SK-N-SH treated with all-trans-retinoic acid at 6 μM for 48 hours (cell line): ENCODE data around the gene MGAT3.
"Not testable (repeated sequence)": the region's sequence is repeated elsewhere in the genome, so short reads cannot be mapped to it uniquely, and the experiment has no call there.

Experiments
- ATAC-seq: fragments of 200-7000 bp; cut with Tn5 transposase; 3 replicates; pipeline ENCODE4 v1.9.1; 2020; ENCODE audit warnings: mild to moderate bottlenecking, moderate library complexity
- ARNTL ChIP-seq: fragments of 450-650 bp; formaldehyde crosslinking; IDR thresholded peaks from 2 replicates; pipeline ENCODE4 v1.5.0; 2020; ENCODE audit warnings: low read depth, mild to moderate bottlenecking, moderate library complexity, borderline replicate concordance
- BACH2 ChIP-seq: fragments of 250-450 bp; sonication (Bioruptor Pico); IDR thresholded peaks from 2 replicates; pipeline ENCODE4 v1.9.0; 2021; ENCODE audit warnings: mild to moderate bottlenecking, borderline replicate concordance
- CREB5 ChIP-seq: fragments of 250-450 bp; sonication (Bioruptor Pico); IDR thresholded peaks from 2 replicates; pipeline ENCODE4 v1.5.1; 2020; ENCODE audit warnings: low read depth, mild to moderate bottlenecking, moderate library complexity
- CSDC2 ChIP-seq: fragments of 250-450 bp; sonication (Bioruptor Pico); IDR thresholded peaks from 2 replicates; pipeline ENCODE4 v1.5.0; 2020; ENCODE audit warnings: mild to moderate bottlenecking, moderate library complexity
- ESRRG ChIP-seq: fragments of 250-450 bp; sonication (Bioruptor Pico); IDR thresholded peaks from 2 replicates; pipeline ENCODE4 v1.6.1; 2021; ENCODE audit warnings: mild to moderate bottlenecking
- GLIS3 ChIP-seq: fragments of 250-450 bp; sonication (Bioruptor Pico); IDR thresholded peaks from 2 replicates; pipeline ENCODE4 v1.5.0; 2020; ENCODE audit warnings: mild to moderate bottlenecking, moderate library complexity
- ISL1 ChIP-seq: fragments of 250-450 bp; sonication (Bioruptor Pico); IDR thresholded peaks from 2 replicates; pipeline ENCODE4 v2.1.2; 2022; ENCODE audit warnings: mild to moderate bottlenecking, moderate library complexity
- OSR1 ChIP-seq: fragments of 250-450 bp; sonication (Bioruptor Pico); IDR thresholded peaks from 2 replicates; pipeline ENCODE4 v1.8.0; 2022; ENCODE audit warnings: moderate library complexity, mild to moderate bottlenecking, inconsistent platforms
- PPARA ChIP-seq: fragments of 250-450 bp; sonication (Bioruptor Pico); IDR thresholded peaks from 2 replicates; pipeline ENCODE4 v1.5.0; 2020; ENCODE audit warnings: mild to moderate bottlenecking, borderline replicate concordance
- RARB ChIP-seq: fragments of 250-450 bp; sonication (Bioruptor Pico); IDR thresholded peaks from 2 replicates; pipeline ENCODE4 v1.8.0; 2021; ENCODE audit warnings: mild to moderate bottlenecking, moderate library complexity
- SNAI2 ChIP-seq: fragments of 250-450 bp; sonication (Bioruptor Pico); IDR thresholded peaks from 2 replicates; pipeline ENCODE4 v1.5.0; 2020; ENCODE audit warnings: mild to moderate bottlenecking, moderate library complexity
- TCF4 ChIP-seq: fragments of 250-450 bp; sonication (Bioruptor Pico); IDR thresholded peaks from 2 replicates; pipeline ENCODE4 v1.8.0; 2021; ENCODE audit warnings: mild to moderate bottlenecking, moderate library complexity, borderline replicate concordance
- TOX ChIP-seq: fragments of 250-450 bp; sonication (Bioruptor Pico); IDR thresholded peaks from 2 replicates; pipeline ENCODE4 v1.8.0; 2021; ENCODE audit warnings: mild to moderate bottlenecking, moderate library complexity, borderline replicate concordance
- ZC3H10 ChIP-seq: fragments of 250-450 bp; sonication (Bioruptor Pico); IDR thresholded peaks from 2 replicates; pipeline ENCODE4 v1.5.1; 2021; ENCODE audit warnings: mild to moderate bottlenecking, moderate library complexity
- ZFP3 ChIP-seq: fragments of 250-450 bp; sonication (Bioruptor Pico); IDR thresholded peaks from 2 replicates; pipeline ENCODE4 v1.5.0; 2020; ENCODE audit warnings: mild to moderate bottlenecking, moderate library complexity
- ZFP30 ChIP-seq: fragments of 450-650 bp; formaldehyde crosslinking; IDR thresholded peaks from 2 replicates; pipeline ENCODE4 v1.5.0; 2022; ENCODE audit warnings: mild to moderate bottlenecking, moderate library complexity
- ZNF565 ChIP-seq: fragments of 450-650 bp; formaldehyde crosslinking; conservative IDR thresholded peaks from 2 replicates; pipeline ENCODE4 v1.5.0; 2020; ENCODE audit warnings: low read depth, mild to moderate bottlenecking, moderate library complexity
- ZNF70 ChIP-seq: fragments of 450-650 bp; formaldehyde crosslinking; IDR thresholded peaks from 2 replicates; pipeline ENCODE4 v1.5.0; 2020; ENCODE audit warnings: mild to moderate bottlenecking, moderate library complexity
- ZNF8 ChIP-seq: fragments of 450-650 bp; formaldehyde crosslinking; IDR thresholded peaks from 2 replicates; pipeline ENCODE4 v1.5.0; 2020; ENCODE audit warnings: mild to moderate bottlenecking, moderate library complexity
- TF ChIP-seq, protein P1 (sequence below): fragments of 250-450 bp; sonication (Bioruptor Pico); IDR thresholded peaks from 2 replicates; pipeline ENCODE4 v1.8.0; 2021; ENCODE audit warnings: low read depth, mild to moderate bottlenecking, moderate library complexity, borderline replicate concordance
- TF ChIP-seq, protein P2 (sequence below): fragments of 250-450 bp; sonication (Bioruptor Pico); IDR thresholded peaks from 2 replicates; pipeline ENCODE4 v1.5.1; 2021; ENCODE audit warnings: mild to moderate bottlenecking, moderate library complexity
- TF ChIP-seq, protein P3 (sequence below): fragments of 250-450 bp; sonication (Bioruptor Pico); IDR thresholded peaks from 2 replicates; pipeline ENCODE4 v1.8.0; 2020; ENCODE audit warnings: mild to moderate bottlenecking, moderate library complexity, borderline replicate concordance
- TF ChIP-seq, protein P4 (sequence below): fragments of 250-450 bp; sonication (Bioruptor Pico); IDR thresholded peaks from 2 replicates; pipeline ENCODE4 v1.5.0; 2020; ENCODE audit warnings: mild to moderate bottlenecking, moderate library complexity

MGAT3 gene

DNA sequence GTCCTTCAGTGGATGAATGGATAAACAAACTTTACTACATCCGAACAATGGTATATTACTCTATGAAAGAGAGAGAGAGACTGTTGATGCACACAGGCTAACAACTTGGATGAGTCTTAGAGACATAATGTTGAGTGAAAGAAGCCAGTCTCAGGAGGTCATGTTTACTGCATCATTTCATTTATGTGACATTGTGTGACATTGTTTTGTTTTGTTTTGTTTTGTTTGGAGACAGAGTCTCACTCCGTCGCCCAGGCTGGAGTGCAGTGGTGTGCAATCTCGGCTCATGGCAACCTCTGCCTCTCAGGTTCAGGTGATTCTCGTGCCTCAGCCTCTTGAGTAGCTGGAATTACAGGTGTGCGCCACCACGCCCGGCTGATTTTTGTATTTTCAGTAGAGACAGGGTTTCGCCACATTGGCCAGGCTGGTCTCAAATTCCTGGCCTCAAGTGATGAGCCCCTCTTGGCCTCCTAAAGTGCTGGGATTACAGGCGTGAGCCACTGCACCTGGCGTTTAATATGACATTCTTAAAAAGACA, 44.9 kb upstream of the MGAT3 start:
- not testable (repeated sequence) for ATAC-seq

- not testable (repeated sequence) for ATAC-seq
These were observed 43.6 kb upstream of the MGAT3 start for GRCh38 chr22:39413204-39413603.

GRCh38 chr22:39414377-39414776, 42.4 kb upstream of the MGAT3 start:
- no peak for ATAC-seq
- TF ChIP-seq ARNTL (no peak), ZNF70 (CRISPR knock-in tag) (no peak), ZNF8 (CRISPR knock-in tag) (no peak), OSR1 (no peak), ZNF565 (no peak), ZFP30 (no peak), BACH2 (CRISPR knock-in tag) (no peak), ZFP3 (CRISPR knock-in tag) (no peak), CSDC2 (CRISPR knock-in tag) (no peak), GLIS3 (CRISPR knock-in tag) (no peak), ZC3H10 (CRISPR knock-in tag) (no peak), TOX (no peak), PPARA (CRISPR knock-in tag) (no peak), CREB5 (CRISPR knock-in tag) (no peak), RARB (CRISPR knock-in tag) (no peak), TCF4 (CRISPR knock-in tag) (no peak)
- TF ChIP-seq, protein P1, sequence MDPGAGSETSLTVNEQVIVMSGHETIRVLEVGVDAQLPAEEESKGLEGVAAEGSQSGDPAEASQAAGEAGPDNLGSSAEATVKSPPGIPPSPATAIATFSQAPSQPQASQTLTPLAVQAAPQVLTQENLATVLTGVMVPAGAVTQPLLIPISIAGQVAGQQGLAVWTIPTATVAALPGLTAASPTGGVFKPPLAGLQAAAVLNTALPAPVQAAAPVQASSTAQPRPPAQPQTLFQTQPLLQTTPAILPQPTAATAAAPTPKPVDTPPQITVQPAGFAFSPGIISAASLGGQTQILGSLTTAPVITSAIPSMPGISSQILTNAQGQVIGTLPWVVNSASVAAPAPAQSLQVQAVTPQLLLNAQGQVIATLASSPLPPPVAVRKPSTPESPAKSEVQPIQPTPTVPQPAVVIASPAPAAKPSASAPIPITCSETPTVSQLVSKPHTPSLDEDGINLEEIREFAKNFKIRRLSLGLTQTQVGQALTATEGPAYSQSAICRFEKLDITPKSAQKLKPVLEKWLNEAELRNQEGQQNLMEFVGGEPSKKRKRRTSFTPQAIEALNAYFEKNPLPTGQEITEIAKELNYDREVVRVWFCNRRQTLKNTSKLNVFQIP (CRISPR knock-in tag): no peak
- TF ChIP-seq, protein P2, sequence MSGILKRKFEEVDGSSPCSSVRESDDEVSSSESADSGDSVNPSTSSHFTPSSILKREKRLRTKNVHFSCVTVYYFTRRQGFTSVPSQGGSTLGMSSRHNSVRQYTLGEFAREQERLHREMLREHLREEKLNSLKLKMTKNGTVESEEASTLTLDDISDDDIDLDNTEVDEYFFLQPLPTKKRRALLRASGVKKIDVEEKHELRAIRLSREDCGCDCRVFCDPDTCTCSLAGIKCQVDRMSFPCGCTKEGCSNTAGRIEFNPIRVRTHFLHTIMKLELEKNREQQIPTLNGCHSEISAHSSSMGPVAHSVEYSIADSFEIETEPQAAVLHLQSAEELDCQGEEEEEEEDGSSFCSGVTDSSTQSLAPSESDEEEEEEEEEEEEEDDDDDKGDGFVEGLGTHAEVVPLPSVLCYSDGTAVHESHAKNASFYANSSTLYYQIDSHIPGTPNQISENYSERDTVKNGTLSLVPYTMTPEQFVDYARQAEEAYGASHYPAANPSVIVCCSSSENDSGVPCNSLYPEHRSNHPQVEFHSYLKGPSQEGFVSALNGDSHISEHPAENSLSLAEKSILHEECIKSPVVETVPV (CRISPR knock-in tag): no peak
- TF ChIP-seq, protein P3, sequence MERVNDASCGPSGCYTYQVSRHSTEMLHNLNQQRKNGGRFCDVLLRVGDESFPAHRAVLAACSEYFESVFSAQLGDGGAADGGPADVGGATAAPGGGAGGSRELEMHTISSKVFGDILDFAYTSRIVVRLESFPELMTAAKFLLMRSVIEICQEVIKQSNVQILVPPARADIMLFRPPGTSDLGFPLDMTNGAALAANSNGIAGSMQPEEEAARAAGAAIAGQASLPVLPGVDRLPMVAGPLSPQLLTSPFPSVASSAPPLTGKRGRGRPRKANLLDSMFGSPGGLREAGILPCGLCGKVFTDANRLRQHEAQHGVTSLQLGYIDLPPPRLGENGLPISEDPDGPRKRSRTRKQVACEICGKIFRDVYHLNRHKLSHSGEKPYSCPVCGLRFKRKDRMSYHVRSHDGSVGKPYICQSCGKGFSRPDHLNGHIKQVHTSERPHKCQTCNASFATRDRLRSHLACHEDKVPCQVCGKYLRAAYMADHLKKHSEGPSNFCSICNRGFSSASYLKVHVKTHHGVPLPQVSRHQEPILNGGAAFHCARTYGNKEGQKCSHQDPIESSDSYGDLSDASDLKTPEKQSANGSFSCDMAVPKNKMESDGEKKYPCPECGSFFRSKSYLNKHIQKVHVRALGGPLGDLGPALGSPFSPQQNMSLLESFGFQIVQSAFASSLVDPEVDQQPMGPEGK (CRISPR knock-in tag): no peak
- TF ChIP-seq, protein P4, sequence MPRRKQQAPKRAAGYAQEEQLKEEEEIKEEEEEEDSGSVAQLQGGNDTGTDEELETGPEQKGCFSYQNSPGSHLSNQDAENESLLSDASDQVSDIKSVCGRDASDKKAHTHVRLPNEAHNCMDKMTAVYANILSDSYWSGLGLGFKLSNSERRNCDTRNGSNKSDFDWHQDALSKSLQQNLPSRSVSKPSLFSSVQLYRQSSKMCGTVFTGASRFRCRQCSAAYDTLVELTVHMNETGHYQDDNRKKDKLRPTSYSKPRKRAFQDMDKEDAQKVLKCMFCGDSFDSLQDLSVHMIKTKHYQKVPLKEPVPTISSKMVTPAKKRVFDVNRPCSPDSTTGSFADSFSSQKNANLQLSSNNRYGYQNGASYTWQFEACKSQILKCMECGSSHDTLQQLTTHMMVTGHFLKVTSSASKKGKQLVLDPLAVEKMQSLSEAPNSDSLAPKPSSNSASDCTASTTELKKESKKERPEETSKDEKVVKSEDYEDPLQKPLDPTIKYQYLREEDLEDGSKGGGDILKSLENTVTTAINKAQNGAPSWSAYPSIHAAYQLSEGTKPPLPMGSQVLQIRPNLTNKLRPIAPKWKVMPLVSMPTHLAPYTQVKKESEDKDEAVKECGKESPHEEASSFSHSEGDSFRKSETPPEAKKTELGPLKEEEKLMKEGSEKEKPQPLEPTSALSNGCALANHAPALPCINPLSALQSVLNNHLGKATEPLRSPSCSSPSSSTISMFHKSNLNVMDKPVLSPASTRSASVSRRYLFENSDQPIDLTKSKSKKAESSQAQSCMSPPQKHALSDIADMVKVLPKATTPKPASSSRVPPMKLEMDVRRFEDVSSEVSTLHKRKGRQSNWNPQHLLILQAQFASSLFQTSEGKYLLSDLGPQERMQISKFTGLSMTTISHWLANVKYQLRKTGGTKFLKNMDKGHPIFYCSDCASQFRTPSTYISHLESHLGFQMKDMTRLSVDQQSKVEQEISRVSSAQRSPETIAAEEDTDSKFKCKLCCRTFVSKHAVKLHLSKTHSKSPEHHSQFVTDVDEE (CRISPR knock-in tag): no peak

DNA sequence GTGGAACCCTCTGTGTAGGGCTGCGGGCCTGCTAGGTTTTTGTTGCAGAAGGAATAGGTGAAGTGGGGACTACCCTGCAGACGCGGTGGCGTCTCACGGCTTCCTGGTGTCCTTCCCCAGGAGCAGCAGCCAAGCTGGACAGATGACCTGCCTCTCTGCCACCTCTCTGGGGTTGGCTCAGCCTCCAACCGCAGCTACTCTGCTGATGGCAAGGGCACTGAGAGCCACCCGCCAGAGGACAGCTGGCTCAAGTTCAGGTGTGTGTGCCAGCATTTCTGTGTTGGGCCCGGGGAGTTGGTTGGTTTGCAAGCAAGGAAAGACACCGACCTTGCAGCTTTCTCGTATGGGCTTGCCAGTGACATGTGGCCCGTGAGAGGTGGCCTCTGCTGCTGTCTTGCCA, 41.9 kb upstream of the MGAT3 start:
- ATAC-seq: no peak
- TF ChIP-seq, protein P2 (CRISPR knock-in tag): no peak
- TF ChIP-seq OSR1 (no peak), CSDC2 (CRISPR knock-in tag) (no peak), ZC3H10 (CRISPR knock-in tag) (no peak), ZNF70 (CRISPR knock-in tag) (no peak), SNAI2 (CRISPR knock-in tag) (no peak), TCF4 (CRISPR knock-in tag) (no peak), TOX (no peak), RARB (CRISPR knock-in tag) (no peak), ISL1 (no peak), ESRRG (CRISPR knock-in tag) (no peak)
- TF ChIP-seq, protein P3 (CRISPR knock-in tag): no peak
- TF ChIP-seq, protein P1 (CRISPR knock-in tag): no peak
